GM12892 (cell line): ENCODE measurements around the gene OXSM.

Experiments
- POLR2A ChIP-seq: IDR thresholded peaks from 2 replicates; pipeline ENCODE4 v1.6.1; 2011; ENCODE audit warnings: low read depth, low read length, control low read depth
- POLR2AphosphoS5 ChIP-seq: IDR thresholded peaks from 2 replicates; pipeline ENCODE4 v1.6.1; 2011; ENCODE audit warnings: low read depth, low read length, control low read depth
- TAF1 ChIP-seq: IDR thresholded peaks from 2 replicates; pipeline ENCODE4 v1.6.1; 2011; ENCODE audit warnings: low read depth, mild to moderate bottlenecking, control low read depth, low read length, borderline replicate concordance

- TF ChIP-seq POLR2AphosphoS5: no peak
- TF ChIP-seq POLR2A: no peak
- TF ChIP-seq TAF1: no peak
Observed at GRCh38 chr3:25840099-25840498, 50.2 kb downstream of the OXSM start.
